Fibroblast of lung (primary cell): ENCODE measurements around the gene CST3. TPM values are rescaled to one million over a fixed set of nuclear protein-coding genes. Genes with fewer than 3 reads are reported as not detected.

ENCODE experiments used
- DNase-seq, 2 donors: peaks; one replicate each; pipeline versions ENCODE4 v3.0.0 to v3.0.0-alpha.2; 2010; ENCODE audit warnings: low read depth in 2 of 2
- H2AFZ ChIP-seq: 2 replicates; pipeline ENCODE4 v1.5.1; 2012; ENCODE audit warnings: low read length, control low read depth, inconsistent platforms
- H3K27ac ChIP-seq: 2 replicates; pipeline ENCODE4 v1.5.1; 2011; ENCODE audit warnings: low read length, control low read depth; ENCODE audit not compliant: insufficient read depth
- H3K27me3 ChIP-seq: 2 replicates; pipeline ENCODE4 v1.5.1; 2011; ENCODE audit warnings: mild to moderate bottlenecking, low read length; ENCODE audit not compliant: control insufficient read depth, insufficient read depth
- H3K36me3 ChIP-seq: 2 replicates; pipeline ENCODE4 v1.5.1; 2011; ENCODE audit warnings: low read length; ENCODE audit not compliant: control insufficient read depth, insufficient read depth
- H3K4me1 ChIP-seq: 2 replicates; pipeline ENCODE4 v1.5.1; 2011; ENCODE audit warnings: low read length; ENCODE audit not compliant: control insufficient read depth, insufficient read depth; ENCODE audit errors: extremely low read depth
- H3K4me2 ChIP-seq: 2 replicates; pipeline ENCODE4 v1.5.1; 2011; ENCODE audit warnings: low read length, control low read depth; ENCODE audit not compliant: insufficient read depth; ENCODE audit errors: extremely low read depth
- H3K4me3 ChIP-seq, 4 experiments: fragments of 200-600 bp in 1 of 4; sonication (generic) in 1 of 4; replicated peaks in 1 of 4; 2 replicates each; pipeline ENCODE4 v1.5.1; 2011 to 2016; ENCODE audit warnings: low read length in 4 of 4, low read depth in 3 of 4, mild to moderate bottlenecking in 3 of 4, control low read depth in 2 of 4, inconsistent platforms in 1 of 4, mixed read lengths in 1 of 4; ENCODE audit not compliant: insufficient read depth in 1 of 4; ENCODE audit errors: control extremely low read depth in 1 of 4
- H3K79me2 ChIP-seq: 2 replicates; pipeline ENCODE4 v1.5.1; 2012; ENCODE audit warnings: mild to moderate bottlenecking, low read length, inconsistent platforms; ENCODE audit not compliant: control insufficient read depth, insufficient read depth
- H3K9ac ChIP-seq: 2 replicates; pipeline ENCODE4 v1.5.1; 2011; ENCODE audit warnings: mild to moderate bottlenecking, low read length, control low read depth; ENCODE audit not compliant: insufficient read depth
- H3K9me3 ChIP-seq: 2 replicates; pipeline ENCODE4 v1.5.1; 2012; ENCODE audit warnings: low read depth, low read length; ENCODE audit not compliant: control insufficient read depth, insufficient read depth
- H4K20me1 ChIP-seq: 2 replicates; pipeline ENCODE4 v1.5.1; 2011; ENCODE audit warnings: low read length; ENCODE audit not compliant: control insufficient read depth, insufficient read depth; ENCODE audit errors: extremely low read depth
- CTCF ChIP-seq, 2 donors: IDR thresholded peaks in 1 of 2; conservative IDR thresholded peaks in 1 of 2; 1 replicate in 1 of 2; 2 replicates in 1 of 2; pipeline ENCODE4 v1.5.1; 2011 to 2012; ENCODE audit warnings: low read length in 2 of 2, control low read depth in 1 of 2, inconsistent platforms in 1 of 2, low read depth in 1 of 2, mild to moderate bottlenecking in 1 of 2
- EZH2 ChIP-seq: IDR thresholded peaks from 2 replicates; pipeline ENCODE4 v1.5.1; 2012; ENCODE audit warnings: low read length, control low read depth, mild to moderate bottlenecking; ENCODE audit errors: missing control alignments
- polyA plus RNA-seq, 2 donors: library from polyadenylated mRNA; depleted of rRNA in 1 of 2; stranded (reverse) in 1 of 2; unstranded in 1 of 2; fragments of >200 nt; gene quantifications; 2 replicates each; pipeline ENCODE4 v1.2.1, GENCODE V29; 2011 to 2012; ENCODE audit warnings: missing spikeins in 1 of 2
- total RNA-seq: library from RNA; depleted of rRNA; stranded (reverse); fragments of >200 nt; gene quantifications from 2 replicates; pipeline ENCODE4 v1.2.1, GENCODE V29; 2014

The CST3 gene
- total and polyA plus RNA-seq, 2 donors (not counting 1 experiment from before 2014, with no cell fraction given), result 136 to 162 TPM

- no peak overlapping the region for H3K4me3 ChIP-seq
- no peaks in the 10 kb centered on the region for H4K20me1 ChIP-seq
- no peak for TF ChIP-seq EZH2
- TF ChIP-seq CTCF (conservative IDR thresholded peaks at IDR 0.05 in 1 of 2, IDR thresholded peaks at IDR 0.05 in 1 of 2; ENCODE audit: low read depth in 1 of 2, low read length in 2 of 2), result no peak
- H3K27ac ChIP-seq, result no peak overlapping the region
- H3K36me3 ChIP-seq, result no peaks in the 10 kb centered on the region
- H3K9ac ChIP-seq, result no peak overlapping the region
- no peak overlapping the region for H3K4me2 ChIP-seq
- no peak overlapping the region for H2AFZ ChIP-seq
- no peaks in the 10 kb centered on the region for H3K9me3 ChIP-seq
- no peak for DNase-seq
- H3K27me3 ChIP-seq, result no peaks in the 10 kb centered on the region
- H3K79me2 ChIP-seq, result no peaks in the 10 kb centered on the region
- H3K4me1 ChIP-seq, result no peaks in the 10 kb centered on the region
Measured at GRCh38 chr20:23649242-23649641, 11.5 kb upstream of the CST3 start.

- H3K4me1 ChIP-seq, result peaks cover 6% of the 10 kb centered on the region
- no peak overlapping the region for H3K9ac ChIP-seq
- H3K27ac ChIP-seq, result no peak overlapping the region
- H3K9me3 ChIP-seq, result no peaks in the 10 kb centered on the region
- no peaks in the 10 kb centered on the region for H4K20me1 ChIP-seq
- peak in 1 of 2 donors; percentile 62 for DNase-seq
- no peaks in the 10 kb centered on the region for H3K79me2 ChIP-seq
- TF ChIP-seq CTCF (conservative IDR thresholded peaks at IDR 0.05 in 1 of 2, IDR thresholded peaks at IDR 0.05 in 1 of 2; ENCODE audit: low read depth in 1 of 2, low read length in 2 of 2), result no peak
- TF ChIP-seq EZH2, result no peak
- H3K36me3 ChIP-seq, result no peaks in the 10 kb centered on the region
- no peaks in the 10 kb centered on the region for H3K27me3 ChIP-seq
- H3K4me3 ChIP-seq, result no peak overlapping the region
- no peak overlapping the region for H3K4me2 ChIP-seq
- no peak overlapping the region for H2AFZ ChIP-seq
Measured at GRCh38 chr20:23647346-23647745, 9.6 kb upstream of the CST3 start.

- Histone ChIP-seq H4K20me1 (no peaks in the 10 kb centered on the region), H2AFZ (no peak overlapping the region), H3K4me3 (no peak overlapping the region), H3K9ac (no peak overlapping the region), H3K27ac (no peak overlapping the region), H3K4me1 (peaks cover 12% of the 10 kb centered on the region), H3K79me2 (no peaks in the 10 kb centered on the region), H3K4me2 (no peak overlapping the region), H3K36me3 (no peaks in the 10 kb centered on the region), H3K27me3 (no peaks in the 10 kb centered on the region), H3K9me3 (no peaks in the 10 kb centered on the region)
- TF ChIP-seq EZH2, result no peak
- no peak for TF ChIP-seq CTCF (conservative IDR thresholded peaks at IDR 0.05 in 1 of 2, IDR thresholded peaks at IDR 0.05 in 1 of 2; ENCODE audit: low read depth in 1 of 2, low read length in 2 of 2)
- no peak for DNase-seq
Measured at GRCh38 chr20:23646106-23646873, 8.5 kb upstream of the CST3 start.
